HG03066 (cell line): ENCODE results near the gene MMRN2.

ENCODE experiments used
- ATAC-seq: cut with Tn5 transposase; IDR thresholded peaks from one replicate; pipeline ENCODE4 v1.9.1; 2021; ENCODE audit warnings: low read depth; ENCODE audit not compliant: unreplicated experiment

MMRN2 gene

GRCh38 chr10:86969421-86970041 is 12.1 kb upstream of the MMRN2 start:
- ATAC-seq = no peak

- no peak for ATAC-seq
Observed at GRCh38 chr10:86968994-86969355, 11.6 kb upstream of the MMRN2 start.

GRCh38 chr10:86968271-86968993 is 11.0 kb upstream of the MMRN2 start, which contains the start of gene ADIRF:
ADIRF (plus strand) TSS chr10:86968482; CDS start chr10:86968545, 63 bp downstream.
- ATAC-seq = no peak

DNA sequence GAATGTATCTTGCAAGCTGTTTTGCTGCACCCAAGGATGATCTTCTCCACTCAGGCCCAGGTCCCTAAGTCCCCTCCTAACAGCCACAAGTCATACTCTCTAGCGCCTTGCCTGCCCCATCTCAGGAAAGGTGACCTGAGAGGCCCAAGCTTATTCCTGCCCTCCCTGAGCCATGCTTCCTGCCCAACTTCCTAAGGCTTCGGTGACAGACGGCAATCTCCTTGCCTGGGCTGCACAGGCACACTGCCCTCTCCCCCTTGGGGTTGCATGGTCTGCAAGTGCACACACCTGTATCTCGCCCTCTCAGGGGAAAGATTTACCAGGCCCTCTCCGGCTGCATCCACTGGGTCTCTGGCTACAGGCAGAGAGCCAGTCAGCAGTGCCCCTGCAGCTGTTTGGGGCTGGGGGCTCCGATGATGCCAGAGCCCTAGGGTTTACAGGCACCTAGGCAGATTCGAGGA is 10.1 kb upstream of the MMRN2 start:
- ATAC-seq = no peak

DNA sequence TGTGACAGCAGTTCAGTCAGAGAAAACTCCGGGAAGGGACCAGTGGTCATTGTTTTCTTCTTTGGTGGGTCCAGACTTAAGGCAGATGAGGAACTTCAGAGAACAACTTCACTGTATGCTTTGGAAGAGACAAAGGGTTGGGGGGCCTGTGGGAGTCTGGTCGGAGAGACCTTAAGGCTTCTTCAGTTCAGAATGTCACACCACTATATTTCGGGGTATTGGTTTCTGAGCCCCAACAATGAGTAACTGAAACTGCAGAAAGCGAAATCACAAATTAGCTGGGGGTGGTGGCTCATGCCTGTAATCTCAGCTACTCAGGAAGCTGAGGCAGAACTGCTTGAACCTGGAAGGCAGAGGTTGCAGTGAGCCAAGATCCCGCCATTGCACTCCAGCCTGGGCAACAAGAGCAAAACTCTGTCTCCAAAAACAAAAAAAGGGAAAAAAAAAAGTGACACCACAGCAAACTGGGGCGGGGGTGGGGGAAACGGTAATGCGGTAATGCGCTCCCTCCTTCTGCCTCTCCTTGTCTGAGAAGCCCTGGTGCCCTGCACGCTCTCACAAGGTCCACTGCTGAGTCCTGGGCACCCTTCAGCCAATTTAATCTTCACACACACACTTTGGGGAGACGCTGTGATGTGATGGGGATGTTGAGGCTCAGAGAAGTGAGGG is 8.7 kb upstream of the MMRN2 start:
- ATAC-seq = no peak

GRCh38 chr10:86964847-86965190 is 7.4 kb upstream of the MMRN2 start:
- no peak for ATAC-seq

DNA sequence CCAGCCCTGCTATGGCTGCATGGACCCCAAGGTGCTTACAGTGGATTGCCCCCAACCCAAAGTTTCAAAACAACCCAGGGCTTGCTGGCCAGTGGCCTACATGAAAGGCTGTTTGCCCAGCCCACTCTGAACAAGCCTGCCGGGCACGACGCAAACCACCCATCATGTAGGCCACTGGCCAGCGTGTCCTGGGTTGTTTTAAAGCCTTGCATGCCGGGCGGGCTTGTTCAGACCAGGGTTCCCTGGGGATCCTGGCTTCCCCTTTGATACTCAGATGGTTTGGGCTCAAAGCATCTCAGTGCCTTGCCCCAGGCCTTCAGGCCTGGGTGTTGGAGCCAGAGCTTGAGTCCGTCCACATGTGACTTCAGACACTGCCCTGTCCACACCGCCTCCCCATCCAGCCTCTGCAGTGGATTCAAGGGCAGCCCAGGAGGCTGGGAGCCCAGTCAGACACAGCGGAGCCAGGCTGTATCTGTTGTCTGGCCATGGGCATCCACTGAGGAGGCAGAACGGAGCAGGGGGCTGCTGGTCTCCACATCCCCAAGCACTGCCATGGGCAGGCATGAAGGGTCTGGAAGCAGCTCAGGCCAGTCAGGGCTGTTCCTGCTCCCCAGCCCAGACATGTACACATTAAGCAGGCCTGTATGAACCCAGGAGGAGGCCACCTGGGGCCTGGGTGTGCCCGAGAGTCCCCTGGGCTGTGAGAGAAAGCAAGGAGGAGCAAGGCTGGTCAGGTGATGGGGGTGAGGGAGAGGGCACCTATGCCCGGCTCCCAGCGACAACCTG is 6.8 kb upstream of the MMRN2 start:
- ATAC-seq = no peak

DNA sequence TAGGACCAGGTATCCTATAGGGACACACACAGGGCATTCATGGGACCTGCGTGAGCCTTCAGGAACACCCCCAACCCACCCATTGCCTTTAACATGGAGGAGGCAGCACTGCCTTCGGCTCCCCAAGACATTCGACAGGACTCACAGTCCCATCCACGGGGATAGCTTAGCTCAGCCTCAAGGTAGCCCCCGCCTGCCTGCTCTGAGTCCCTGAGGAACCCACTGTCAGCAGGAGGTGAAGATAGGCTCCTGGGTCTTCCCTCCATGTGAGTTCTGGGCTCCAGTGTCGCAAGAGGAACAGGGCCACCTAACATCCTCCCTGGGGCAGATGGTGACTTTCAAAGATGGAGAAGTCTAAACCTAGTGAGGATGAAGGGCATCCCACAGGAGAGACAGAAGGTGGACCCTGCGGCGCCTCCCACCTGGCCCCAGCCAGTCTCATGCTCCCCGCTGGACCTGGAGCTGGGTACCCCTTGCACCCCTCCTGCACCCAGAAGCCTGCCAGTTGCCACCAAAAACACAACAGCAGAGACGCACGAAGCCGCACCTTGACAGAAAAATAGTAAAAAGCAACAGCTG is 6.0 kb upstream of the MMRN2 start:
- ATAC-seq = no peak

GRCh38 chr10:86962981-86963310 is 5.5 kb upstream of the MMRN2 start:
- ATAC-seq = no peak

- no peak for ATAC-seq
Observed at GRCh38 chr10:86962136-86962980, 4.9 kb upstream of the MMRN2 start.

- no peak for ATAC-seq
Observed at GRCh38 chr10:86961481-86962091, 4.2 kb upstream of the MMRN2 start.

- no peak for ATAC-seq
Observed at GRCh38 chr10:86960863-86961434, 3.5 kb upstream of the MMRN2 start.

GRCh38 chr10:86960003-86960862 is 2.8 kb upstream of the MMRN2 start:
- peak; percentile 63 for ATAC-seq

GRCh38 chr10:86959737-86960002 is 2.3 kb upstream of the MMRN2 start:
- no peak for ATAC-seq

DNA sequence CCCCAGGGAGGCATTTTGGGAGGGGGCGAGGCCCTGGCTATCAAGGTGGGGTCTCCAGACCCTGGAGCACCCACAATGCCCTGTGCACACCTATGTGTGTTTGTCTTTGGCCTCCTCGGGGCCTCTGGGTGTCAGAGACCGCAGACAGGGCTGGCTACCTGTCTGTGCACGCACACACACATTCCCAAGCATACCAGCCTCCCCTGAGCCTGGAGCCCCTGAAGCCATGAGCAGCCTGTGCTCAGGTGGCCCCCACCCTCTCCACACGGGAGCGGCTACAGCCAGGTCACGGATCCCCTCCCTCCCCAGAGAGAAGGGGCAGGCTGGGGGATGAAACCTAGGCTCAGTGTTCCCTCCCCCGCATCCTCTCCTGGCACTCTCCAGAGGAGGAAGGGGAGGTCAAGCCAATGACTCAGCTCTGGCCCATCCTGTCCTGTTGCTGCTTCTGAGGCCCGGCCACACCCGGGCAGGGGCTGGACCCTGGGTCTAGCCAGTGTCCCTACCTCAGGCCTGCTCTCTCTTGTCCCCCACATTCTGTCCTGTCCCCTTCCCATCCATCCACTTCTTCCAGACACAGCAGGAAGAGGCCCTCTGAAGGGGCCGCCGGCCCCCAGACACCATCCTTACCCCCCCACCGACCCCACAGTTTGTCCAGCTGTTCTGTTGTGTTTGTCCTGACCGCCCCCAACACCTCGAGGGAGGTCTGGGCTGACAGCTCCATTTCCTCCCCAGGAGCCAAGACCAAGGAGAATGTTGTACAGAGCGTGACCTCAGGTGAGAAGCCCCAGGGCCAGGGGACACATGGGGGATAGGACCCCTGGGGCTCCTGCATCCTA is 1.7 kb upstream of the MMRN2 start:
- ATAC-seq = no peak

GRCh38 chr10:86958116-86958900 is 893 bp upstream of the MMRN2 start, which contains the start of gene SNCG:
SNCG (plus strand) TSS chr10:86958599; CDS start chr10:86958698, 99 bp downstream.
- ATAC-seq = no peak
